Stomach (tissue), 9 donors: ENCODE data around the gene DDX46. TPM values are rescaled to one million over a fixed set of nuclear protein-coding genes. Genes with fewer than 3 reads are reported as not detected.
"Not testable (repeated sequence)": the region's sequence is repeated elsewhere in the genome, so short reads cannot be mapped to it uniquely, and the experiment has no call there.

Experiments used
- DNase-seq, 2 donors: peaks; one replicate each; pipeline versions ENCODE4 v3.0.0 to v3.0.0-alpha.2; 2013 to 2019
- H3K27ac ChIP-seq, 5 donors: fragments of 200-600 bp in 4 of 5; sonication (generic) in 4 of 5; one replicate each; pipeline ENCODE4 v1.5.1; 2013 to 2019; ENCODE audit warnings: mild to moderate bottlenecking in 1 of 5, moderate library complexity in 1 of 5
- H3K27me3 ChIP-seq, 3 donors: fragments of 200-600 bp; sonication (generic); one replicate each; pipeline ENCODE4 v1.5.1; 2017 to 2019; ENCODE audit warnings: mixed run types in 1 of 3
- H3K36me3 ChIP-seq, 4 donors: fragments of 200-600 bp; sonication (generic); 1 replicate in 3 of 4; 2 replicates in 1 of 4; pipeline ENCODE4 v1.5.1; 2016 to 2019
- H3K4me1 ChIP-seq, 4 donors: fragments of 200-600 bp; sonication (generic); one replicate each; pipeline ENCODE4 v1.5.1; 2016 to 2019
- H3K4me3 ChIP-seq, 4 donors: fragments of 200-600 bp; sonication (generic) in 3 of 4; one replicate each; pipeline ENCODE4 v1.5.1; 2016 to 2019; ENCODE audit warnings: mild to moderate bottlenecking in 1 of 4
- H3K9me3 ChIP-seq, 4 donors: fragments of 200-600 bp; sonication (generic); one replicate each; pipeline ENCODE4 v1.5.1; 2016 to 2019
- EP300 ChIP-seq: sonication (generic); formaldehyde crosslinking; IDR thresholded peaks from one replicate; pipeline ENCODE4 v1.6.1; 2017; ENCODE audit warnings: antibody characterized with exemption
- POLR2A ChIP-seq, 4 donors: fragments of 450-650 bp; IDR thresholded peaks; one replicate each; pipeline ENCODE4 v1.6.1; 2016; ENCODE audit warnings: antibody characterized with exemption in 4 of 4, control low read depth in 2 of 4, mild to moderate bottlenecking in 1 of 4, moderate library complexity in 1 of 4
- POLR2AphosphoS5 ChIP-seq, 3 donors: sonication (generic); formaldehyde crosslinking; IDR thresholded peaks; one replicate each; pipeline ENCODE4 v1.6.1; 2016; ENCODE audit warnings: antibody characterized with exemption in 3 of 3
- WGBS, 5 donors: extraction: QIAGEN DNeasy Blood & Tissue Kit in 3 of 5; methylation state at CpG; one replicate each; pipeline versions ENCODE4 v1.1.5 to v1.1.7; 2013 to 2018; 5-methylcytosine and 5-hydroxymethylcytosine counted together
- intact Hi-C: fragments of 100-400 bp; cut with DNase I; formaldehyde crosslinking; loops from one replicate; pipeline ENCODE4 v1.15.1; 2023; ENCODE audit warnings: low total_unique reads
- polyA plus RNA-seq, 3 donors: library from polyadenylated mRNA; stranded (reverse); fragments of 200-250 nt; gene quantifications; one replicate each; pipeline ENCODE4 v1.2.3, GENCODE V29; 2013
- total RNA-seq, 5 donors: library from RNA; depleted of rRNA; stranded (reverse); fragments of >200 nt; gene quantifications; one replicate each; pipeline versions ENCODE4 v1.1.0 to v1.2.3, GENCODE V29; 2014 to 2016
- TF ChIP-seq, protein P1 (sequence below), 7 experiments: fragments of 450-650 bp in 4 of 7; fragments of 200-600 bp in 3 of 7; sonication (generic) in 3 of 7; IDR thresholded peaks; one replicate each; pipeline ENCODE4 v1.5.1; 2016 to 2019; ENCODE audit warnings: antibody characterized with exemption in 7 of 7, control low read depth in 2 of 7, mild to moderate bottlenecking in 1 of 7
- donor health status: healthy with polysubstance abuse.
- donor health status: Bipolar disorder and iron deficiency.
- donor health status: healthy.

DDX46 gene
- total and polyA plus RNA-seq, 8 donors: 10.0 to 64.6 (median 32.7) TPM

DNA sequence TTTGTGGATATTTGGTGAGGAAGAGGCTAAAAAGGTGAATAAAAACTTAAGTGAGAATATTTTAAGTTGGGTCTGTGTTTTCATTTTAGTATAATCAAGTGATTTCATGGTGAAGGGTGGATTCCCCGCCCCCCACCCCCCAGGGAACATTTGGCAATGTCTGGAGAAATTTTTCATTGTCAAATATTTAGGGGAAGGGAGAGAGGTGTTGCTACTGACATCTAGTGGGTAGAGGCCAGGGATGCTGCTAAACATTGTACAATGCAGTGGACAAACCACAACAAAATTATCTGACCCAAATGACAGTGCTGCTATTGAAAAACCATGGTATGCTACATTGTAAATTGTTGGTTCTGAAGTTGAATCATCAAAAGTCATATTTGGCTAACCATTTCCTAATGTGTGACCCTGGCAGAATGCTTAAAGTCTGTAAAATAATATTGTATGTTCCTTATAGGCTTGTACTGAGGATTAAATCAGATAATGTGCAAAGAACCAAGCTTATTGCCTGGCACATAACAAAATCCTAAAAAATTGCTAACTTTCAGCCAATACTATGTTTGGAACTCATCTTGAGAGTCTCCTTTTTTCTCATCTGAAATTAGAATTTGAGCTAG is 92.8 kb downstream of the DDX46 start:
- TF ChIP-seq POLR2A (IDR thresholded peaks at IDR 0.05) (no peak), POLR2AphosphoS5 (IDR thresholded peaks at IDR 0.05) (no peak)
- Histone ChIP-seq H3K4me3 (no peak overlapping the region), H3K4me1 (peaks cover 38 to 79% (median 55%) of the 10 kb centered on the region in 4 donors), H3K27me3 (no peaks in the 10 kb centered on the region), H3K36me3 (peaks cover 25 to 65% (median 58%) of the 10 kb centered on the region in 4 donors), H3K9me3 (no peaks in the 10 kb centered on the region), H3K27ac (no peak overlapping the region)
- WGBS, 5 donors: 38 to 71% (median 61%) methylated on average over 1 of the region's 1 CpG
- DNase-seq: peak in 1 of 2 donors; percentile 25
- intact Hi-C loops: no loop called here

DNA sequence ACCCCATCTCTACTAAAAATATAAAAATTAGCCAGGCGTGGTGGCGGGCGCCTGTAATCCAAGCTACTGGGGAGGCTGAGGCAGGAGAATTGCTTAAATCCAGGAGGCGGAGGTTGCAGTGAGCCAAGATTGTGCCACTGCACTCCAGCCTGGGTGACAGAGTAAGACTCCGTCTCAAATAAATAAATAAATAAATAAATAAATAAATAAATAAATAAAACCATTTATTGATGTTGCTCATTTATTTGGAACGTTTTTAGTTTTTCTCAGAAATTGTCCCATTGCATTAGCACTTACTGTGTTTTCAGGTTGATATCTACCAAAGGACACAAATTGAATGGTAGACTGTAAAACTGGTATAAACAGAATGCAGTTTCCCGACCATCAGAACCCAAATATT is 97.9 kb downstream of the DDX46 start:
- H3K27ac ChIP-seq, H3K27me3 ChIP-seq, DNase-seq, H3K4me3 ChIP-seq, H3K9me3 ChIP-seq, intact Hi-C loops: not testable (repeated sequence)
- peaks cover 30 to 93% (median 89%) of the 10 kb centered on the region in 4 donors for H3K36me3 ChIP-seq
- H3K4me1 ChIP-seq: peaks cover under 1 to 38% (median 14%) of the 10 kb centered on the region in 4 donors
- 85 to 95% (median 92%) methylated on average over 7 of the region's 7 CpGs for WGBS, 5 donors

DNA sequence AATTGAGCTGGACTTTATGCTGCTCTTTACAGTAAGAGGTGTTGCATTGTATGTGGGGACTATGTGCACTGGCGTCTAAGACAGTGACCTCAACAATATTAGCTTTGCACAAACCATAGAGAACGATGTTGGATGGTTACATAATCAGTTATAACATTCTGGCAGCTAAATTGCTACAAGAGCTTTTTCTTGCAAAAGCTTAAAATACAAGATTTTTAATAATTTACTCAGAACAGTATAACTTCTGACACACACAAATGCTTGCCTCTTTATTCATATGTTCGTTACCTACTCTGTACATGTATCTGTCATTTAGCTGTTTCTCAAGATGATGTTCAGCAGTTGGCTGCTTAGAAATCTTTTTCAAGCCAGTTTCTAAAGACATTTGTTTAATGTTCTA is 98.8 kb downstream of the DDX46 start:
- 44 to 77% (median 66%) methylated on average over 3 of the region's 3 CpGs for WGBS, 5 donors
- Histone ChIP-seq H3K9me3 (no peaks in the 10 kb centered on the region), H3K4me1 (peaks cover 0 to 32% (median 11%) of the 10 kb centered on the region in 4 donors), H3K4me3 (no peak overlapping the region), H3K27me3 (no peaks in the 10 kb centered on the region), H3K27ac (no peak overlapping the region), H3K36me3 (peaks cover 27 to 93% (median 83%) of the 10 kb centered on the region in 4 donors)
- TF ChIP-seq, protein P1, sequence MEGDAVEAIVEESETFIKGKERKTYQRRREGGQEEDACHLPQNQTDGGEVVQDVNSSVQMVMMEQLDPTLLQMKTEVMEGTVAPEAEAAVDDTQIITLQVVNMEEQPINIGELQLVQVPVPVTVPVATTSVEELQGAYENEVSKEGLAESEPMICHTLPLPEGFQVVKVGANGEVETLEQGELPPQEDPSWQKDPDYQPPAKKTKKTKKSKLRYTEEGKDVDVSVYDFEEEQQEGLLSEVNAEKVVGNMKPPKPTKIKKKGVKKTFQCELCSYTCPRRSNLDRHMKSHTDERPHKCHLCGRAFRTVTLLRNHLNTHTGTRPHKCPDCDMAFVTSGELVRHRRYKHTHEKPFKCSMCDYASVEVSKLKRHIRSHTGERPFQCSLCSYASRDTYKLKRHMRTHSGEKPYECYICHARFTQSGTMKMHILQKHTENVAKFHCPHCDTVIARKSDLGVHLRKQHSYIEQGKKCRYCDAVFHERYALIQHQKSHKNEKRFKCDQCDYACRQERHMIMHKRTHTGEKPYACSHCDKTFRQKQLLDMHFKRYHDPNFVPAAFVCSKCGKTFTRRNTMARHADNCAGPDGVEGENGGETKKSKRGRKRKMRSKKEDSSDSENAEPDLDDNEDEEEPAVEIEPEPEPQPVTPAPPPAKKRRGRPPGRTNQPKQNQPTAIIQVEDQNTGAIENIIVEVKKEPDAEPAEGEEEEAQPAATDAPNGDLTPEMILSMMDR (IDR thresholded peaks at IDR 0.05): no peak
- TF ChIP-seq POLR2A (IDR thresholded peaks at IDR 0.05): no peak
- no peak for TF ChIP-seq POLR2AphosphoS5 (IDR thresholded peaks at IDR 0.05)
- TF ChIP-seq EP300: no peak
- no peak for DNase-seq
- intact Hi-C loops: no loop called here

DNA sequence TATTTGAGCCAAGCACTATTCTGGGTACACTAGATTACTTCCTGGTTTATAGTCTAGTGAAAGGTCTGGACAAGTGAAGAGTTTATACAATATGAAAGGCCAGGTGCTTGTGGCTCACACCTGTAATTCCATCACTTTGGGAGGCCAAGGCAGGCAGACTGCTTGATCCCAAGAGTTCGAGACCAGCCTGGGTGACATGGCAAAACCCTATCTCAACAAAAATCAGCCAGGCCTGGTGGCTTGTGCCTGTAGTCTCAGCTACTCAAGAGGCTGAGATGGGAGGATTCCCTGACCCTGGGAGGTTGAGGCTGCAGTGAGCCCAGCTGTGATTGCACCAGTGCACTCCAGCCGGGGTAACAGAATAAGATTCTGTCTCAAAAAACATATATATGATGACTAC is 106.1 kb downstream of the DDX46 start:
- H3K9me3 ChIP-seq: no peaks in the 10 kb centered on the region
- 87 to 97% (median 94%) methylated on average over 2 of the region's 2 CpGs for WGBS, 5 donors
- no peaks in the 10 kb centered on the region for H3K4me1 ChIP-seq
- intact Hi-C loops: no loop called here
- no peaks in the 10 kb centered on the region for H3K27me3 ChIP-seq
- TF ChIP-seq EP300 (no peak), POLR2A (IDR thresholded peaks at IDR 0.05) (no peak), POLR2AphosphoS5 (IDR thresholded peaks at IDR 0.05) (no peak)
- TF ChIP-seq, protein P1 (IDR thresholded peaks at IDR 0.05): no peak
- H3K4me3 ChIP-seq: no peak overlapping the region
- H3K27ac ChIP-seq: no peak overlapping the region
- H3K36me3 ChIP-seq: peaks cover 6 to 23% (median 19%) of the 10 kb centered on the region in 4 donors
- DNase-seq: no peak

DNA sequence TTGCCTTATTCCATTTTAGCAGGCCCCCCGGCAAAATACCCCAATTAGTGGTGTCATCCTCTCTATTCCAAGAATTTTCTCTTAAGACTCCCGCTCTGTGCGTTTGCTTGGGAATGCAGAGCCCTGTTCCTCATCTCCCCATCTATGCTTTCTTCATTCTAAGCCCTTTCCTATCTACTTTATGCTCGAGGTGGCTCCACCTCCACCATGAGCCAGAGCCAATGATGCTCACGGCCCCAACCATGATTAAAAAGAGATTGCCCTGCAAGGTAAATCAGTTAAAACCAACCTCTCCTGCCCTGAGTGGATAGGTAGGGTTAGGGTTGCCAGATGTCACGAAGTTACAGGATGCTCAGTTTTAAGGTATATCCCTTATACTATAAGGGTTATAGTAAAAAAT is 114.9 kb downstream of the DDX46 start:
- no peaks in the 10 kb centered on the region for H3K9me3 ChIP-seq
- 74 to 85% (median 76%) methylated on average over 6 of the region's 6 CpGs for WGBS, 5 donors
- H3K4me3 ChIP-seq: peak overlapping the region; percentile 76 to 81 (median 78)
- H3K27me3 ChIP-seq: no peaks in the 10 kb centered on the region
- DNase-seq: peak in 1 of 2 donors; percentile 8
- peak overlapping the region in 4 of 5 donors; percentile 92 to 96 (median 94) for H3K27ac ChIP-seq
- TF ChIP-seq POLR2AphosphoS5 (IDR thresholded peaks at IDR 0.05): no peak
- TF ChIP-seq, protein P1 (IDR thresholded peaks at IDR 0.05): no peak
- no peak for TF ChIP-seq POLR2A (IDR thresholded peaks at IDR 0.05)
- no peak for TF ChIP-seq EP300
- H3K36me3 ChIP-seq: no peaks in the 10 kb centered on the region
- intact Hi-C loops: no loop called here
- H3K4me1 ChIP-seq: peaks cover 22 to 38% (median 32%) of the 10 kb centered on the region in 4 donors
